Limb (tissue), 2 donors: Measurements from ENCODE around the gene PLOD1.

ENCODE experiments used
- DNase-seq, 2 donors: peaks; one replicate each; pipeline ENCODE4 v3.0.0-alpha.2; 2016; ENCODE audit errors: extremely low spot score in 2 of 2

The PLOD1 gene

DNA sequence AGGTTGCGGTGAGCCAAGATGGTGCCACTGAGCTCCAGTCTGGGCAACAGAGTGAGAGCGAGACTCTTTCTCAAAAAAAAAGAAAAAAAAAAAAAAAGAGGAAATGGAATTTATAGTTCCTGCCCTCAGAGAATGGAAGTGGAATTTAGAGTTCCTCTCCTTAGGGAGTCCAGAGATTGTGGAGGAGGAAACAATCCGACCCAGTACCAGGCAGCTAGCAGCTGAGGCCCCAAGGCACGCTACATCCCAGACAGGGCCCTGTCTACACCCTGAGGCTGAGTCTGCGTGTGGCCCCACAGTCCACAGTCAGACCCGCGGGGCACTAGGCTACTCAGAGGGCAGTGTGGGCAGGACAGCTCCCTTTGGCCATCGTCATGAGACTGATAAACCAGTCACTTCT is 43.8 kb downstream of the PLOD1 start:
- DNase-seq, result no peak

DNA sequence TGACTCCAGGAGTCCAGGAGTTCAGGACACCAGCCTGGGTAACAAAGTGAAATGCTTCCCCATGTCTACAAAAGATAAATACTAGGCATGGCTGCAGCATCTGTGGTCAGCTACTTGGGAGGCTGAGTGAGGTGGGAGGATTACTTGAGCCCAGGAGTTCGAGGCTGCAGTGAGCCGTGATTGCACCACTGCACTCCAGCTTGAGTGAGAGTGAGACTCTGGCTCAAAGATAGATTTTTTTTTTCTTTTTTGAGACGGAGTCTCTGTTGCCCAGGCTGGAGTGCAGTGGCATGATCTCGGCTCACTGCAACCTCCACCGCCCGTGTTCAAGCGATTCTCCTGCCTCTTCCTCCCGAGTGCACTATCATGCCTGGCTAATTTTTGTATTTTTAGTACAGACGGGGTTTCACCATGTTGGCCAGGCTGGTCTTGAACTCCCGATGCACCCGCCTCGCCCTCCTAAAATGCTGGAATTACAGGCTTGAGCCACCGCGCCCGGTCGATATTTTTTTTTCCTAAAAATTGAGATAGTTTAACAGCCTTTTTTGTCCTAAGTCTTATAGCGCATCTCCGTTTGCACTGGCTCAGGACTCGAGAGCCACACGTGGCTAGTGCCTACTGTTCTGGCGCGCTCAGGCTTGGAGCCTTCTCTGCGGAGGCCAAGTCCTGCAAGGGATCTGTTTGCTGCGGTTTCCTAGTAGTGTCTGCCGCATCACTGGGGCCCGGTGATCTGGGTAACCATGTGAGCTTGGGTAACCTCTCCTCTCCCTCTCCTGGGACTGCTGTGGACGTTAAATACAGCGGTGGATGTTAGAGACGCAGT is 44.7 kb downstream of the PLOD1 start:
- no peak for DNase-seq

DNA sequence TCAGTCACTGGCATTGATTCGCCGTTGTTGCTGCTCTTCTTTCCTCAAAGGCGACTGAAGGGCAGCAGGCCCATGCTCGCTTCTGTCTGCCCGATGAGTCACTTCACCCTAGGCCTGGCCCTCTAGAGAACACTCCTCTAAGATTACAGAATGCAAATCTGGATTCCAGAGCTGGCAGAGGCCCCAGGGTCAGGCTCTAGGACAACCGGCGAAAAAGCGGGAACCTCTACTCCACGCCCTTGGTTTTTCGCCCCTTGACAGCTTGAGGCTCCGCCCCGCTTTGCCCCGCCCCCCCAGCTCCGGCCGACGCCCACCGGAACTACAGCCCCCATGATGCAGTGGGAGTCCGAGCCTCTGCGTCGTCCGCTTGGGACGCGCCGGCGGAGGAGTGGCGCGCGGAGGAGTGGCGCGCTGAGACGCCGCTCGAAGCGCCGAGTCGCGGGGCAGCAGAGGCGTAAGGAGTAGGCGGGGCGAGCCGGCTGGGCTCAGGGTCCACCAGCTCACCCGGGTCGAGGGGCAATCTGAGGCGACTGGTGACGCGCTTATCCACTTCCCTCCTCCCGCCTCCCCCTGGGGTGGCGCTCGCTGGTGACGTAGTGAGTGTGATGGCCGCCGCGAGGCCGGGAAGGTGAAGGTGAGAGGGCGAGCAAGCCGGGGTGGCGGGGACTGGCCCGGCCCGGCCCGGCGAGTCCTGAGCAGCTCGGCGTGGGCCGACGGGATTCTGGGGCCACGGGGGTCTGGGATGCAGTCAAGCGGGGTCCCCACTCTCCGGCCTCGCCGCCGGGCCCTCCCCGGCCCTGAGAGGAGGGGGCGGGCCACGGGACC is 45.5 kb downstream of the PLOD1 start, which contains the start of gene MFN2:
Gene MFN2, plus strand, starts transcription at position 594 of the 825 bp plus-strand sequence. CDS start 8,725 bp downstream, outside the sequence.
- peak; percentile 96 to 97 for DNase-seq

DNA sequence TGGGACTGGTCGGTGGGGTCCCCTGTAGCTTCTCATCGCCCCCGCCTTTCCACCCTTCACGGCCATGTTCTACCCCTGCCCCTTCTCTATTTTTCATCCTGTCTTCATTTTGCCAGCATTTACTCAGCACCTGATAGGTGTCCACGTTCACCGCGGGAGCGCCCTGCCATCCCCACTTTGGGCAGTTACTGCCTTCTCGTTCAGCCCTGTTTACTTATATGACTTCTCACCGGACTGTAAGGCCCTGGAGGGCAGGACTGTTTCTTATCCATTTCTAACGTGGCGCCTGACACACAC is 46.1 kb downstream of the PLOD1 start:
- DNase-seq, result no peak

DNA sequence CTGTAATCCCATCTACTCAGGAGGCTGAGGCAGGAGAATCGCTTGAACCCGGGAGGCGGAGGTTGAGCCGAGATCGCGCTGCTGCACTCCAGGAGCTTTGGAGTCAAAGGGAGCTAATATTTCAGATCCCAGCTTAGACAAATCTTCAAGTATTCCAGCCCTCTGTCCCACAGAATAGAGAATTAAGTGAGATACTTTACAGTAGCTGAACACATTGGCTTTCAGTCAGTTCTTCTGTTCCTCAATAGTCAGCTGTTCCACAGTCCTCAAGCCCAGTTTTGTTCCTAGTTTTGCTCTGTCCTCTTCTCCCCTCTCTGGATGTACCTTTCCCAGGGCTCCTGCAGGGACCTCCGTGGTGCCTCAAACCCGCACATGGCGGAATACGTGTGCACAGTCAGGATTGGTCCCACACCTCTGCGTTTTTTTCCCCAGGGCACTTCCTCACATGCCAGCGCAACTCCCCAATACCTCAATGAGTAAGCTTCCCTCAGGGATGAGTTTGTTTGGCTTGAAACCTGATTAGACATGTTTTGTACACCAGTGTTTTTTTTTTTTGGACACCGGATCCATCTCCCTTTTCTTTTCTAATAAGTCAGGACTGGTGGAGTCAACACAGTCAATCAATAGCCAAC is 47.0 kb downstream of the PLOD1 start:
- DNase-seq, result no peak

DNA sequence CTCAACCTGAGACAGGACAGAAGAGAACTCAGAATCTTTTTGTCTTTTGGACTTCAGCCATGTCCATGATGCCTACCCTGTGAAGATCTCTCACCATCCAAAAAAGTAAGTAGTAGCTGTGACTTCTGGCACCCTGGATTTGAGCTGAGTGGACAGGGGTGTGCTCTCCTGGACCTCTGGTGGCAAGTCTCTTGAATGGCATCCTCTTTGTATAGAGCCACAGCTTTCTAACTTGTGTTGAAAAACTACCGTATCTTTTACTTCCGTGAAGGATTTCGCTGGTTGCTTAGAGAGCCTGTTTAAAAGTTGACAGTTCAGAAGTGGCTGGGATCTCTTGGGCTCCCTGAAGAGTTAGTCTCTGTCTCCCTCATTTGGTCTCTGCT is 47.5 kb downstream of the PLOD1 start:
- DNase-seq, result no peak

DNA sequence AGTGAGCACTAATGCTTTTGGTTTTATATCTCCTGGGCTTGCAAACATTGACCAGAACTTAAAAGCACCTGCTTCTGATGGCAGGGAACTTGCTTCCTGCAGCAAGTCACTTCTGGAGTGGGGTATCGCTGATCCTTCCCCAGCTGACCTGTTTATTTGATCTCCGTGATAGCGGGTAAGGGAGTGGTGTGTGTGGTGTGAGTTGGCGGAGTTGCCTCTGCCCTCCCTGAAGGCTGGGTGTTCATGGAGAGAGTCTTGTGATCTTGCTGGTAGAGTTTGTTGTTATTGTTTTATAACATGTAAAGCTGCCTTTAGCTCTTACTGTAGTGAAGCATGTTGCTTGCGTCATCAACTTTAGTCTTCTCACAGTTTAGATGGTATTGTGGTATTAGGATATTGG is 49.6 kb downstream of the PLOD1 start:
- no peak for DNase-seq

DNA sequence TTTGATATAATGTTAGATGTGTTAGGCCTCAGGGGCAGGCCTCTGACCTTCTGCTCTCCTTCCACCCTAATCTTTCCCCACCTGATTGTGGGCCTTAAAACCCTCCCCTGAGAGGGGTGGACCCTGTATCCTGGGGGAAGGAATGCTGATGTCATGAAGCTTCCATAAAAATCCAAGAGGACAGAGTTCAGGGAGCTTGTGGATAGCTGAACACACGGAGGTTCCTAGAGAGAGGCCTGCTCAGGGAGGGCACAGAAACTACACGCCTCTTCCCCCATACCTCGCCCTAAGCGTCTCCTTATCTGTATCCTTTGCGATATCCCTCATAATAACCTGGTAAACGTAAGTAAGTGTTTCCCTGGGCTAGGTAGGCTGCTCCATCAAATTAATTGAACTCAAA is 50.1 kb downstream of the PLOD1 start:
- no peak for DNase-seq

DNA sequence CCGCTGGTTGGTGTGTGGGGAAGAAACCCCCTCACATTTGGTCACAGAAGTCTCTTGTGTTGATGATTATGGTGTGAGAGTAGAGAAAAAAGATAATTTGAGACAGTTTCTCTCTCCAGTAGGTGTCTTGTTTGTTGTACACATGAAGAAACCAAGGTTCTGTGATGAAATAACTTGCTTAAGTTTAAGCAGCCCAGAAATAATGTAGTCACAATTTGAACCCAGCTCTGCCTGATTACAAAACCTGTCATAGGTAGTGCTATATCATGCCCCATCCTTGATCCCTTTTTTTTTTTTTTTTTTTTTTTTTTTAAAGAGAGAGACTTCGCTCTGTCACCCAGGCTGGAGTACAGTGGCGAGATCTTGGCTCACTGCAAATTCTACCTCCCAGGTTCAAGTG is 50.7 kb downstream of the PLOD1 start:
- no peak for DNase-seq

DNA sequence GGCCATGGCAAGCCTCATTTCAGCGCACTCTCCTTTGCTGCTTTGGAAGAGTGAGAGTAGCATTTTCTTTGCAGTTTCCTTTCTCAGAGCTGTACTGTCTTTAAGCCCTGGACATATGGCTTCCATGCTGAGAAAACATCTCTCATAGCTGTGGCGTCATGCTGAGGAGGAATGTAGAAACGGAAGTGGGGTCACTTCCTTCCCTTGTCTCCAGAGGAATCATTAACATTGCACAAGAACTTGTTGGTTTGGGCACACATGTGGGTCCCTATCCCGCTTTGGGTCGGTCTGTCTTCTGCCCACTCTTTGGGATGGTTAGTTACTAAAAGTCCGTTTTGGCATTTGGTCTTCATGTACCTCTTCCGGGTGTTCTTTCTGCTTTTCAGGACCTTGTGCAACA is 51.3 kb downstream of the PLOD1 start:
- no peak for DNase-seq

DNA sequence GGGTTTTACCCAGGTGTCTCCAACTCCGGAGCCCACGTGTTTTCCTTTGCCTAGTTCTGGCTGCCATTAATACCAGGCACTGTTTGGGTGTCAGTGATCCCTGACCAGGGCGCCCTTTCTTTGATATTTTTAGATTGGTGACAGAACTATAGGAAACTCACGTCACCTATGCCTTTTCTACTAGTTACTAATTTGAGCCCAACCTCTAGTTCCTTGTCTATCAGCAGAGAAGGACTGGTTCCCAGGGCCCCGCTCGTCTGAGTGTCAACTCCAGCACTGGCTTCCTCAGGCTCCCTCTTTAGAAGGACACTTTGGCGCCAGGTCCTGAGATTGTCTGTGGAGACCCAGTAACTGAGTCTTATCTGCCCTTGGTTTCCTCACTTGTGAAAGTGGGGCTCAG is 55.2 kb downstream of the PLOD1 start:
- DNase-seq, result no peak

DNA sequence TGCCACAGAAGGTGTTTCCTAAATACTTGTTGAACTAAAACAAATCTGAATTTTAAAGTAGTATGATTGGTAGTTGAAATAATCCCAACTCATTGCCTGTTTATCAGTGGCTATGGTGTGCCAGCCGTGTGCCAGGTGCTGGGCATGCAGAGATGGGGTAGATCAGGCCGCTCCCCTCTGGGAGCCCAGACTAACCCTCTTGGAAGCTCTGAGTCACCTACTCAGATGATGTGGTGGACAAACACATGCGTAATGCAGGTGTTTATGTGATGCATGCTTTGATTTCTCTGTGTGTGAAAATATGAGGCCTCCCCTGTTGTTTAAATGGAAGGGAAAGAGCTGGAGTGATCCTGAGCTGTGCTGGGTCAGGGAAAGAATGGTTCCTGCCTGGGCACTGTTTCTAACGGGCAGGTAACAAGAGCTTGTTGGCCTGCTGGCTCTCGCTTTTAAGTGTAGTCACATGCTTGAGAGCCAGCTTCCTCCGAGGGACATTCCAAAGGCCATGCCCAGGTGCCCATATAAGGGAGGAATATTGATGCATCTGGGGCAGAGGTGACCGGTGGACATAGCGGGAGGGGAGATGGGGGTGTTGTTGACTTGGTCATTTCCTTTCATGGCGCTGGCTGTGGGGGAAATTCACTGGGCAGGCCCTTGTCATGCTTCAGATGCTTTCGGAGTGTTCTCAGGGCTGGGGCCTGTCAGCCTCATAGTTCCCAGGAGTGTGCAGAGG is 56.0 kb downstream of the PLOD1 start:
- no peak for DNase-seq

DNA sequence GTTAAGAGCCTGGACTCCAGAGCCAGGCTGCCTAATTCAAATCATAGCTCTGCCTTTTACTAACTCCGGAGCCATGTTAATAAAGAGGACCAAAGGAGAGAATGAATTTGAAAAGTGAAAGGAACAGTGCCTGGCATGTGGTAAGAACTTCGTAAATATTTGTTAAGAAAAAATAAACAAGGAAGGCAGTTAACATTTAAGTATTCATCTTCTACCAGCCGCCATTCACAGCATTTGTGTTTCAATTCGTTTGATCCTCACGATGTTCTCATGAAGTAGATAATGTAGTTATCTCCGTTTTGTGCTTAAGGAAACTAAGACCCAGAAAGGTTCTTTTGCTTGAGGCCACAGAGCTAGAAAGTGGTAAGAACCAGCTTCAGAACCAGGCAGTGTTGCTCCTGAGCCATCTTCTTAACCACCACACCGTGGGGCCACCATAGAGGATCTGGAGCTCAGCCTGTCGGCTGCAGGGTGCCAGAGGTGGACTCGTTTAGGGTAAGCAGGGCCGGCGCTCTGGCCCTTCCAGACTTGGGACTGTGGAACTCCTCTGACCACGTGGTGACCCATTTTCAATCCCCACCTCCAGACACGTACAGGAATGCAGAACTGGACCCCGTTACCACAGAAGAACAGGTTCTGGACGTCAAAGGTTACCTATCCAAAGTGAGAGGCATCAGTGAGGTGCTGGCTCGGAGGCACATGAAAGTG is 57.6 kb downstream of the PLOD1 start:
- no peak for DNase-seq

DNA sequence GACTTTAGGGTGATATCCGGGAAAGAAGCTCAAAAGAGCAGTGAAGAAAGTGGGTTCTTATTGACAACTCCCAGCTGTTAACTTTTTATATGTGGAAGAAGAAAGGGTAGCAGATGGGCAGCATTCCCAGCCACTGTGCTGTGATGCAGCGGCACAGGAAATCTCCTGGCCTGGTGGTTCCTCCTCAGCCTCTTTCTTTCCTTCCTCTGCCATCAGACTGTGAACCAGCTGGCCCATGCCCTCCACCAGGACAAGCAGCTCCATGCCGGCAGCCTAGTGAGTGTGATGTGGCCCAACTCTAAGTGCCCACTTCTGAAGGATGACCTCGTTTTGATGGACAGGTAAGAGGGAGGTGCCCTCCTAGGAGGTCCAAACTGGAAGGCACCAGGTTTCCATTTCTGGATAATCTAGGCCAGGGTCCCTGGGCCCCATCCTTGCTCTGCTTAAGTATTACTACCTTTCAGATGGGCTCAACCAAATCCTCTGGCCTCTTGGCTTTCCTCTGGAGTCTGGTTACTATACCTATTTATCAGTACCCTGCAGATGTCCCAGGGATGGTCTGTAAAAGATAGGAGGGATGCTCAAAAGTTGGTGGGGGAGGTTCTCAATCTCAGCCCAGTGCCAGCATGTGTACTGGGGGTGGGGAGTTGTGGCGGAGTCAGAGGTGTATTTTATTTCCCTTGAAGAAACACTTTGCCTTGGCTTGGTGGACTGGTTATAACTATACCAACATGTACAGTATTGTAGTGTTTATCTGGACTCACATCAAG is 62.7 kb downstream of the PLOD1 start:
- no peak for DNase-seq

DNA sequence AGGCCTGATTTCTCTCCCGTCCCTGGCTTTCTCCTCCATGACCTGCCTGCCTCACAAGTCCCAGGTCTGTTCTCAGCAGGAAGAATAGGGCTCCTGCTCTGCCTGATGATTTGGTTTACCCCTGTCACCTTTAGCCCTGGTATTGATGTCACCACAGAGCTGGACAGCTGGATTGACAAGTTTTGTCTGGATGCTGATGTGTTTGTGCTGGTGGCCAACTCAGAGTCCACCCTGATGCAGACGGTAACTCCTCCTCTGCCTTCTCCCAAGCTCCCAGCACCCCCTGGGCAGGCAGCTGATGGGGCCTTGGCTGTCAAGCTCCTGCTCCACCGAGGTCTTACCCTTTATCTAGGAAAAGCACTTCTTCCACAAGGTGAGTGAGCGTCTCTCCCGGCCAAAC is 64.1 kb downstream of the PLOD1 start:
- no peak for DNase-seq

DNA sequence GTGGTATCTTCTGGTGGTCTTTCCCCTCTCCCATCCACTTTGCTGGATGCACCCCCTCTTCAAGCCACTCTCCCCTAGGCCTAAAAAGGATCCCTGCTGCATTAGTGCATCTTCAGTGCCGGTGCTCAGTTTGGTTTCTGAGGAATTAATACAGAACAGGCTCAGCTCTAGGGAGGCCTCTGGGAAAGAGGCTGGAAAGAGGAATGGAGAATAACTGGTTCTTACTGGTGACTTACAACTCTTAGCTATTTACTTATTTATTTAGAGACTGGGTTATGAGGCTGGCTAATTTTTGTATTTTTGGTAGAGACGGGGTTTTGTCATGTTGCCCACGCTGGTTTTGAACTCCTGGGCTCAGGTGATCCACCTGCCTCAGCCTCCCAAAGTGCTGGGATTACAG is 64.7 kb downstream of the PLOD1 start:
- no peak for DNase-seq

DNA sequence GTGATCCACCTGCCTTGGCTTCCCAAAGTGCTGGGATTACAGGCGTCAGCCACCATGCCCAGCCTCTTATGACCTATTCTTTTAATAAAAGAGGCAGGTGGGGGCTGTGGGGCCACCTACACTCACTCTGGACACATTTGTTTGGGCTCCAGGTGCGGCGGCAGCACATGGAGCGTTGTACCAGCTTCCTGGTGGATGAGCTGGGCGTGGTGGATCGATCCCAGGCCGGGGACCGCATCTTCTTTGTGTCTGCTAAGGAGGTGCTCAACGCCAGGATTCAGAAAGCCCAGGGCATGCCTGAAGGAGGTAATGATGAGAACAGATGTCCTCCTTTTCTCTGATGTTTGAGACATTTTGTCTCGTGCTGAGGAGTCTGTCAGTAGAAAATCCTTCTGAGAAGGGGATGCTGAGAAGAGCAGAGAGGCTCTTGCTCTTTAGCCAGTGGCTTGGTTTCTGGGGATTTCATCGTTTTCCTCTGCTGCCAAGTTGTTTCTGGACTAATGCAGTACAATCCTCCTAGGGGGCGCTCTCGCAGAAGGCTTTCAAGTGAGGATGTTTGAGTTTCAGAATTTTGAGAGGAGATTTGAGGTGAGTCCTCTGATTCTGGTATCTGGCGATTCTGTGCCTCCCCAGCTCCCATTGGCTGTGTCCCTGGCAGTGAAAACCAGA is 66.9 kb downstream of the PLOD1 start:
- no peak for DNase-seq

DNA sequence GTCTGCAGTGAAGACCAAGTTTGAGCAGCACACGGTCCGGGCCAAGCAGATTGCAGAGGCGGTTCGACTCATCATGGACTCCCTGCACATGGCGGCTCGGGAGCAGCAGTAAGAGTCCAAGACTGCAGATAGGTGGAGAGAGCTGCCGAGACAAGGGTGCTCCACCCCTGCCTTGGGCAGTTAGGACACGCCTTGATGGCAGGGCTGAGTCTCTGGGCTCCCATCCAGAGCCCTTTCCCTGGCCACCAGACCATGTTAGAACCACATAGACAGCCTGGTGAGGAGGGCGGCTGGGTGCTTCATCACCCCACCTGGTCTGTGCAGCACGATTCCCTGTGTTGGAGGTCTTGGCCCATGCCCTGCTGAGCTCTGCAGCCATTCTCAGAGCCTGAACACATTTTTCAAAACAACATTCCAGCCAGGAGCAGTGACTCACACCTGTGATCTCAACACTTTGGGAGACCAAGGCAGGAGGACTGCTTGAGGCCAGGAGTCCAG is 67.5 kb downstream of the PLOD1 start:
- no peak for DNase-seq

DNA sequence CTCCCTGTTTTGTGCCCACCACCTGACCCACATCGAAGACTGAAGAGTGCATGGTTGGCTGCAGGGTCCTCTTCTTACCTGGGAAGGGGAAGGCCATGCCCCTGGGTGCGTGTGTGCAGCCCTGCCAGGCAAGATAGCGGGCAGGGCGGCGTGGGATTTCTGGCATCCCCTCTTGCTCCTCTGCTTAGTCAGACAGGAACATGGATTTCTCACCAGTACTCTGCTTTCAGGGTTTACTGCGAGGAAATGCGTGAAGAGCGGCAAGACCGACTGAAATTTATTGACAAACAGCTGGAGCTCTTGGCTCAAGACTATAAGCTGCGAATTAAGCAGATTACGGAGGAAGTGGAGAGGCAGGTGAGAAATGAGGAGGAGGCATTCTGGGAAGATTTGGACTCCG is 69.2 kb downstream of the PLOD1 start:
- no peak for DNase-seq
